ENCODE data around the gene ARHGAP33. TPM values are rescaled to one million over a fixed set of nuclear protein-coding genes. Genes with fewer than 3 reads are reported as not detected.

Gene ARHGAP33, protein sequence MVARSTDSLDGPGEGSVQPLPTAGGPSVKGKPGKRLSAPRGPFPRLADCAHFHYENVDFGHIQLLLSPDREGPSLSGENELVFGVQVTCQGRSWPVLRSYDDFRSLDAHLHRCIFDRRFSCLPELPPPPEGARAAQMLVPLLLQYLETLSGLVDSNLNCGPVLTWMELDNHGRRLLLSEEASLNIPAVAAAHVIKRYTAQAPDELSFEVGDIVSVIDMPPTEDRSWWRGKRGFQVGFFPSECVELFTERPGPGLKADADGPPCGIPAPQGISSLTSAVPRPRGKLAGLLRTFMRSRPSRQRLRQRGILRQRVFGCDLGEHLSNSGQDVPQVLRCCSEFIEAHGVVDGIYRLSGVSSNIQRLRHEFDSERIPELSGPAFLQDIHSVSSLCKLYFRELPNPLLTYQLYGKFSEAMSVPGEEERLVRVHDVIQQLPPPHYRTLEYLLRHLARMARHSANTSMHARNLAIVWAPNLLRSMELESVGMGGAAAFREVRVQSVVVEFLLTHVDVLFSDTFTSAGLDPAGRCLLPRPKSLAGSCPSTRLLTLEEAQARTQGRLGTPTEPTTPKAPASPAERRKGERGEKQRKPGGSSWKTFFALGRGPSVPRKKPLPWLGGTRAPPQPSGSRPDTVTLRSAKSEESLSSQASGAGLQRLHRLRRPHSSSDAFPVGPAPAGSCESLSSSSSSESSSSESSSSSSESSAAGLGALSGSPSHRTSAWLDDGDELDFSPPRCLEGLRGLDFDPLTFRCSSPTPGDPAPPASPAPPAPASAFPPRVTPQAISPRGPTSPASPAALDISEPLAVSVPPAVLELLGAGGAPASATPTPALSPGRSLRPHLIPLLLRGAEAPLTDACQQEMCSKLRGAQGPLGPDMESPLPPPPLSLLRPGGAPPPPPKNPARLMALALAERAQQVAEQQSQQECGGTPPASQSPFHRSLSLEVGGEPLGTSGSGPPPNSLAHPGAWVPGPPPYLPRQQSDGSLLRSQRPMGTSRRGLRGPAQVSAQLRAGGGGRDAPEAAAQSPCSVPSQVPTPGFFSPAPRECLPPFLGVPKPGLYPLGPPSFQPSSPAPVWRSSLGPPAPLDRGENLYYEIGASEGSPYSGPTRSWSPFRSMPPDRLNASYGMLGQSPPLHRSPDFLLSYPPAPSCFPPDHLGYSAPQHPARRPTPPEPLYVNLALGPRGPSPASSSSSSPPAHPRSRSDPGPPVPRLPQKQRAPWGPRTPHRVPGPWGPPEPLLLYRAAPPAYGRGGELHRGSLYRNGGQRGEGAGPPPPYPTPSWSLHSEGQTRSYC
- total RNA-seq, result 1.3 and 1.4 TPM in 2 replicates

DNA sequence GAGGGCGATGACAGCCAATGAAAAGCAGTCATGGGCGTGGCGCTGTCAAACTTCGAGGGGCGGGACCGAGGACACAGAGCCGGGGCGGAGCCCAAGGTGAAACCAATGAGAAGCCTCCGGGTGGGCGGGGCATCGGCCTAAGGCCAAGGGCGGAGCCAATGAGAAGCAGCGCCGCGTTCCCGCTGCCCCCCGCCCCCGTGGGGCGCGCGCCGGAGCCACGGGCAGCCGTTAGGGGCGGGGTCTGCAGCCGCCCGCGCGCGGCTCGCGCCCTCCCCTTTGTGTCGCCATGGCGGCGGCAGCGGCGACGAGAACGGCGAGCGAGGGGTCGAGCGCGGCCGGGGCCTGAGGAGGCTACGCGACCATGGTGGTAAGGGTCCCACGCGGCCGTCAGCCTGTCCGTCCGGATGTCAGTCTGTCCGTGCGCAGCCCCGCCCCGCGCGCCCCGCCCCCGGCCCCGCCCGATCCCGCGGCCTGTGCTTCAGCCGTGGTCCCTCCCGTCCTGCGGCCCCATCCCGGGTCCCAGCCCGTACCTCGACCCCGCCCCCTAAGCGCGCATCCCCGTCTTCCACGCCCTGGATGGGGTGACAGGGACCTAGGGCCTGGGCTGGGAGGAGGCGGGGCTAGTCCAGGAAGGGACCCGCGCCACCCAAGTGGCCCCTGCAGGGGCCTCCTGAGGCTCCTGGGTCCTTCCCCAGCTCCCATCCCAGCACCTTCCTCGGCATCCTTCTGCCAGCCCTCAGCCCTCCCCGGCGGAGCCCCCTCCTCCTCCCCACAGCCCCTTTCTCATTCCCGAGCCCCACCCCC lies at the start of gene ARHGAP33:
Gene ARHGAP33, plus strand, starts transcription at position 267 of the 804 bp plus-strand sequence. Its CDS starts 95 bp downstream, at position 362.

DNA sequence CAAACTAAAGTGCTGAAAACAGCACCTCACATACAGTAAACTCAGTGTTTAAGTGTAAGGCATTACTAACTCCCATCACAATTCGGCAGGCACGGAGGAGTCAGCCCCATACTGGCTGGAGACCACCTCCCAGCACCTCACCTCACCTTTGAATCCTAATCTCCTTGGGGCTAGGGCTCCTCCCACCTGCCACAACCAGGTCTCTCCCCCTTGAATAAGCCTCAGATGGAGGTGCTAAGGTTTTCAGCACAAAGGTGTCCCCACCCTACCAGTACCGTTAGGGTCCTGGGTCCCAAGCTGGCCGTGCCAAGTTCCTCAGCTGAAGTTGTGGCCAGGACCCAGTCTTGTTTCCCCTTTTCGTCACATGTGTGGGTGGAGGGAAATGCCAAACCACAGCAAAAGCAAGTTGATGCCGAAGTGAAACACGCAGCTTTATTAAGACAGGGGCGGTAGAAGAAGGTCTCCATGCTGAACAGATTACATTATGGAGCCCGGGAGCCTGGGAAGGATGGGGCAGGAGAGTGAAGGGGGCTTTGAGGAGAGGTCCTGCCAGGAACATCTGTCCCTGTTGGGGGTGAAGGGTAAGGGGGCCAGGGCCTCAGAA lies 33.1 kb upstream of the ARHGAP33 start, which contains the start of gene IGFLR1:
Gene IGFLR1, minus strand, starts transcription at position 332 of the 604 bp plus-strand sequence. CDS start 1,272 bp downstream, outside the sequence.

DNA sequence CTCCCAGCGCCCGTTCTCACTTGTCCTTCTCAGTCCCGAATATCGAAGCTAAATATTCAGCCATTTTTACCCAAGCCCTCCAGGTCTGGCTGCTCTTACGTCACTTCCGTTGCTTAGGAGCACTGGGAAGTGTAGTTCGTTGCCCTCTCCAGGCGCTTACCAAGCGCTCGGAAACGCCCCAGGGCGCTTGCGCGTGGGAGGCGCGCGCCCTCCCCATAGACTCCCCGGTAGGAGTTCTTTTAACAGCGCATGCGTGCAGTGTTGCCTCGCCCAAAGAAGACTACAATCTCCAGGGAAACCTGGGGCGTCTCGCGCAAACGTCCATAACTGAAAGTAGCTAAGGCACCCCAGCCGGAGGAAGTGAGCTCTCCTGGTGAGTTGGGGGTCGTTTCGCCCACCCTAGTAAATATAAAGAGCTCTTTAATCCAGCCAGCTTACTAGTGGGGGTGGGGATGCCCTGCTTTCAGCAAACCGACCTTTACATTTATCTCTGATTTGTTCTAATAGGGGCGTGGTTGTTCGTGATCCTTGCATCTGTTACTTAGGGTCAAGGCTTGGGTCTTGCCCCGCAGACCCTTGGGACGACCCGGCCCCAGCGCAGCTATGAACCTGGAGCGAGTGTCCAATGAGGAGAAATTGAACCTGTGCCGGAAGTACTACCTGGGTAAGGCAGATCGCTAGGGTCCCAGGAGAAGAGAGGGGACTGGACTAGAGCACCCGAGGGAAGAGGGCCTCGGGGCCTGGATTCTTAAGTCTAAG lies 29.9 kb upstream of the ARHGAP33 start, which contains the start of the genes PSENEN and U2AF1L4:
Gene PSENEN, plus strand, starts transcription at position 324 of the 759 bp plus-strand sequence. Its CDS starts 280 bp downstream, at position 604.
Gene U2AF1L4, minus strand, starts transcription at position 91 of the 759 bp plus-strand sequence. Its CDS starts 27 bp downstream, at position 64.

DNA sequence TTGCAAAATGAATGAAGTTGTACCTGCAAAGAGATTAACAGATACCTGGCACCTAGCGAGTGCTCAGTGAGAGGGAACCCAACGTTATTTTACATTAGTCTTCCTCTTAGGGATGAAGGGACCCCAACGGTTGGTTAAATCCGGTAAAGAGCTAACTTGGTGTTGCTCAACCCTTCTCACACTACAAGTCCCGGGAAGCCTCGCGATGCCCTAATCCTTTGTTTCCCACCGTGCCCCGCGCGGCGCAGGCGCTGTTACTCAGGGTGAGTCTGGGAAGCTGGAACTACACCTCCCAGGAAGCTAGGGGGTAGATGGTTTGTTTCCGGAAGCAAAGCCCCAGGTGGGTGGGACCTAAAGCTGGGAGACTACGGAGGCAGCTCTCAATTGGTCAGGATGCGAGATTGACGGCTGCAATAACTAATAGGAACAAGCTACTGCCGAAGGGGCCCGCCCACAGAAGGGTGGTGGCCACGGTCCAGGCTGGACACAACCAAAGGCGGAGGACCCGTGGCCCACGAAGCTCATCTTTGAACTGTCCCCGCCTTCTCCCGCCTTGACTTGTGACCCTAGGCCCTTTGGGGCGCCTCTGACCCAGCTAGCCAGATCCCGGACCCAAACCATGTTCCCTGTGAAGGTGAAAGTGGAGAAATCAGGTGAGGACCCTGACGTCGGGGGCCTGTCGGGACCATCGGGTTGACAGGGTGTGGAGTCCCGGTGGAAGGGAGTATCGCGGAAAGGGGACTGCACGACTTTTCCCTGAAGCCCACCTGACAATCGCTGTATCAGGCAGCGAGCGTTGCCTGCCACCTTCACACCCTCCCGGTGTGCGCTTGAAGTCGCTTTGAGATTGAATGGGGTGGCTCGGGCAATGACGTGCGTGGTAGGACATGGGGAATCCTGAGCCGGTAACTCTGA lies 27.0 kb upstream of the ARHGAP33 start, which contains the start of gene LIN37:
Gene LIN37, plus strand, starts transcription at position 471 of the 915 bp plus-strand sequence. Its CDS starts 149 bp downstream, at position 620.

DNA sequence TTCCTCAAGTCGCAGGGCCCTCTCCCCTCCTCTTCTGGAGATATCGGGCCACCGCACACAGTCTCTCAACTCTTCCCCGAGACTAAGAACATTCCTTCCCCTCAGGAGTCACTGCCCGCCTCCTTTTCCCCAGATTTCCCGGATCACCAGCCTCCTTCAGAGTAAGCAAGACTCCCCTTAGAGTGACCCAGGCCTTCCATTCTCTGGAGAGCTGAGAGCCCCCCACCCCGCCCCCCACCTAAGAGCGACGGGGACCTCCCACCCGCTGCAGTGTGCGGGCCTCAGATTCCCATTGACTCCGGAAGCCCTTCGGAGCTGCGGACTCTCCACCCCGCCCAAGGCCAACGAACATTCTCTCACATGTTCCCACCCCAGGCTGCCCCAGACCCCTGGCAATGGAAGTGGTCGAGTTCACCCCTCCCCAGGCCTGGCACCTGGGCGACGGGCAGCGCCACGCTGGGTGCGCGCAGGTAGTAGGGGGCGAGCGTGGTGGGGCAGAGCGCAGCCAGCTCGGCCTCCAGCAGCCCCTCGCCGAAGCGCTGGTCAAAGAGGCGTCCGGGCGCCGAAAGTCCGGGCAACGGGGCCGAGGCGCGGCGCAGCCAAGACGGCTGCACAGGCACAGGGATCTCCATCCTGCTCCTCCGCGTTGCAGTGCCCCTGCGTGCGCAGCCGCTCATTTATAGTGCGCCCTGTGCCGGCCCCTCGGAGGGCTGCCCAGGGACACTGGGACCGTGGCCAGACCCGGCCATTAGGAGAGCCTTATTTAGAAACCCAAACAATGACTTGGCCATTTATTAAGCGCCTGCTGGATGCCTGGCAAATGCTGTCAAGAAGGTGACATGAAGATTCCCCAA lies 18.8 kb upstream of the ARHGAP33 start, which contains the start of gene HSPB6:
Gene HSPB6, minus strand, starts transcription at position 653 of the 854 bp plus-strand sequence. Its CDS starts 21 bp downstream, at position 632.

GRCh38 chr19:35757749-35758608 lies 17.4 kb upstream of the ARHGAP33 start, which contains the start of gene PROSER3:
Gene PROSER3, plus strand, starts transcription at chr19:35758176. Its CDS starts 40 bp downstream, at chr19:35758216.

DNA sequence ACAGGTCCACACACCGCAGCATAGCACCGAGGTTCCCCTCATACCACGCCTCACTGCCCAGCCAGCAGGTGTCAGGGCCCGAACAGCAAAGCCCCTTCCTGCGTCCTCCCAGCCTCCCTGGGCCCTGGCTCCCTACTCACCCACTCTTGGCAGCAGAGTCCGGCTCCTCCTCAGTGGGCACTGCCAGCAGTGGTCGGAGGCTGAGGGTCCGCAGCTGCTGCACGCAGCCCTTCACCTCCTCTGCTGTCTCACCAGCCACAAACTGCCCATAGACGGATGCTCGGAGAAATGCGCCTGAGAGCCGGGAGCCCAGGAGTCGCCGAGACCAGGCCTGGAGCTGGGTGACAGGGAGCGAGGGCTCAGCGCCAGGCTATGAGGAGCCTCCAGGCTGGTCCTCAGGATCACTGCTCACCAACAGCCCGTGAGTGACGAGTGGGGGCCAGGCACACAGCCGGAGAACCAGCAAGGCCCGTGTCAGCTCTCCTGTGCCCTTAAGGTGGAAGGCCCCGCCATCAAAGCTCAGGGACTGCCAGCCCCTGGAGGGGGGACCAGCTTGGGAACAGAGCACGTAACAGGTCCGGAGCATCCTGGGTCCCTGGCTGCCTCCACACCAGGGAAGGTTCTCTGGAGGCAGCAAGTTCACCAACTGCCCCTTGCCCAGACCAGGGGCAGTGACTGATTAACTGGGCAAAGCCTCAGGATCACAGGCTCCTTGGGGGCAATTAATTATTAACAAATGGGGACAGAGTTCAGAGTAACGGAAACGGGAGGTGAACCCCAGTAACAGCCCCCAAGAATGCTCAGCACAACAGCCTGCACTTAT lies 37.1 kb downstream of the ARHGAP33 start, which contains the start of gene PRODH2:
Gene PRODH2, minus strand, starts transcription at position 626 of the 823 bp plus-strand sequence. Its CDS starts 40 bp downstream, at position 586.

Other genes with a start within 250 kb of the ARHGAP33 start
- 0.09 TPM in 1 of 2 replicates, not detected in the other for gene SBSN, start 247.3 kb upstream of the ARHGAP33 start, total RNA-seq
- not detected in 2 replicates for gene GAPDHS, start 242.1 kb upstream of the ARHGAP33 start, total RNA-seq
- gene TMEM147, start 229.9 kb upstream of the ARHGAP33 start, total RNA-seq, result 72.9 and 73.4 TPM in 2 replicates
- not detected in 2 replicates for gene ATP4A, start 211.9 kb upstream of the ARHGAP33 start, total RNA-seq
- not detected in 2 replicates for gene PMIS2, start 189.4 kb upstream of the ARHGAP33 start, total RNA-seq
- gene HAUS5, start 162.8 kb upstream of the ARHGAP33 start, total RNA-seq, result 6.5 and 6.7 TPM in 2 replicates
- 35.3 and 36.1 TPM in 2 replicates for gene RBM42, start 146.5 kb upstream of the ARHGAP33 start, total RNA-seq
- 0.09 and 0.18 TPM in 2 replicates for gene ETV2, start 133.8 kb upstream of the ARHGAP33 start, total RNA-seq
- gene COX6B1, start 127.2 kb upstream of the ARHGAP33 start, total RNA-seq, result 365 and 476 TPM in 2 replicates
- gene UPK1A, start 109.0 kb upstream of the ARHGAP33 start, total RNA-seq, result not detected in 2 replicates
- not detected in 2 replicates for gene ZBTB32, start 71.0 kb upstream of the ARHGAP33 start, total RNA-seq
- gene KMT2B, start 57.6 kb upstream of the ARHGAP33 start, total RNA-seq, result 6.2 and 8.8 TPM in 2 replicates
- gene IGFLR1, start 33.1 kb upstream of the ARHGAP33 start, total RNA-seq, result 0.09 and 1.3 TPM in 2 replicates
- gene U2AF1L4, start 30.1 kb upstream of the ARHGAP33 start, total RNA-seq, result 2.9 and 4.8 TPM in 2 replicates
- gene PSENEN, start 29.9 kb upstream of the ARHGAP33 start, total RNA-seq, result 10.3 and 18.1 TPM in 2 replicates
- 4.0 and 9.5 TPM in 2 replicates for gene LIN37, start 27.0 kb upstream of the ARHGAP33 start, total RNA-seq
- gene HSPB6, start 18.5 kb upstream of the ARHGAP33 start, total RNA-seq, result 0.09 and 2.8 TPM in 2 replicates
- gene PROSER3, start 17.4 kb upstream of the ARHGAP33 start, total RNA-seq, result 2.2 and 2.3 TPM in 2 replicates
- not detected in 2 replicates for gene PRODH2, start 37.3 kb downstream of the ARHGAP33 start, total RNA-seq
- gene NPHS1, start 76.9 kb downstream of the ARHGAP33 start, total RNA-seq, result not detected in 2 replicates
- under 0.01 TPM in 1 of 2 replicates, not detected in the other for gene KIRREL2, start 81.3 kb downstream of the ARHGAP33 start, total RNA-seq
- 3.4 TPM in 2 replicates for gene APLP1, start 93.0 kb downstream of the ARHGAP33 start, total RNA-seq
- gene NFKBID, start 125.0 kb downstream of the ARHGAP33 start, total RNA-seq, result 2.8 and 3.2 TPM in 2 replicates
- 0.47 TPM in 1 of 2 replicates, not detected in the other for gene HCST, start 127.0 kb downstream of the ARHGAP33 start, total RNA-seq
- not detected in 2 replicates for gene TYROBP, start 132.7 kb downstream of the ARHGAP33 start, total RNA-seq
- gene LRFN3, start 160.8 kb downstream of the ARHGAP33 start, total RNA-seq, result 1.5 and 2.8 TPM in 2 replicates
- gene SDHAF1, start 219.6 kb downstream of the ARHGAP33 start, total RNA-seq, result 8.3 and 9.0 TPM in 2 replicates
- not detected in 2 replicates for gene SYNE4, start 233.2 kb downstream of the ARHGAP33 start, total RNA-seq
- 8.4 and 8.9 TPM in 2 replicates for gene ALKBH6, start 238.6 kb downstream of the ARHGAP33 start, total RNA-seq

Data from endothelial cell of coronary artery (primary cell).